T-cell (primary cell): ENCODE results near the gene MPL. TPM values are rescaled to one million over a fixed set of nuclear protein-coding genes. Genes with fewer than 3 reads are reported as not detected.
A peak's percentile ranks its signal among the peaks of the same experiment; 100 is the strongest.
"Not testable (repeated sequence)": the region's sequence is repeated elsewhere in the genome, so short reads cannot be mapped to it uniquely, and the experiment has no call there.

Source experiments
- ATAC-seq, 4 experiments: fragments of 200-7000 bp in 3 of 4; fragments of 150-1000 bp in 1 of 4; cut with Tn5 transposase; replicated peaks in 1 of 4; 1 replicate in 3 of 4; 2 replicates in 1 of 4; pipeline ENCODE4 v1.10.0; 2021; ENCODE audit warnings: moderate library complexity in 3 of 4, mild to moderate bottlenecking in 2 of 4, moderate number of reproducible peaks in 1 of 4
- CTCF ChIA-PET, 2 donors: fragments of 300-600 bp; sonication (Branson Sonifier 250); formaldehyde crosslinking; loops; one replicate each; lab custom pipeline; 2022; ENCODE audit warnings: antibody characterized with exemption in 2 of 2; lab: Charles Lee
- POLR2A ChIA-PET, 2 donors: fragments of 300-600 bp; sonication (Branson Sonifier 250); formaldehyde crosslinking; loops; one replicate each; lab custom pipeline; 2022; ENCODE audit warnings: antibody characterized with exemption in 2 of 2; lab: Charles Lee
- DNase-seq, 35 experiments: peaks; one replicate each; pipeline versions ENCODE4 v3.0.0 to v3.0.0-alpha.2; 2013 to 2023
- H3K27ac ChIP-seq: one replicate; pipeline ENCODE4 v1.5.1; 2013; ENCODE audit warnings: low read length
- H3K27me3 ChIP-seq, 2 experiments: replicated peaks in 1 of 2; 1 replicate in 1 of 2; 2 replicates in 1 of 2; pipeline versions ENCODE4 v1.6.1 to v1.7.0; 2013; ENCODE audit warnings: low read length in 1 of 2, mixed read lengths in 1 of 2; ENCODE audit not compliant: control insufficient read depth in 2 of 2, insufficient read depth in 2 of 2; ENCODE audit errors: extremely low read depth in 1 of 2
- H3K36me3 ChIP-seq, 2 donors: 1 replicate in 1 of 2; 2 replicates in 1 of 2; pipeline versions ENCODE4 v1.6.1 to v1.7.0; 2013; ENCODE audit warnings: low read length in 1 of 2; ENCODE audit not compliant: control insufficient read depth in 2 of 2, insufficient read depth in 1 of 2; ENCODE audit errors: extremely low read depth in 1 of 2
- H3K4me1 ChIP-seq, 2 experiments: 1 replicate in 1 of 2; 2 replicates in 1 of 2; pipeline versions ENCODE4 v1.6.1 to v1.7.0; 2013; ENCODE audit warnings: low read length in 2 of 2, mixed read lengths in 1 of 2; ENCODE audit not compliant: insufficient read depth in 2 of 2, control insufficient read depth in 1 of 2; ENCODE audit errors: extremely low read depth in 1 of 2
- H3K4me3 ChIP-seq, 2 donors: 1 replicate in 1 of 2; 2 replicates in 1 of 2; pipeline versions ENCODE4 v1.5.1 to v1.7.0; 2013; ENCODE audit warnings: mild to moderate bottlenecking in 2 of 2, low read length in 1 of 2, moderate library complexity in 1 of 2; ENCODE audit not compliant: control insufficient read depth in 1 of 2; ENCODE audit errors: extremely low read depth in 1 of 2
- H3K9me3 ChIP-seq: 2 replicates; pipeline ENCODE4 v1.7.0; 2013
- H3K27ac Mint-ChIP-seq, 2 donors: one replicate each; pipeline ENCODE4 v1.8.0; 2020 to 2021; ENCODE audit warnings: mild to moderate bottlenecking in 2 of 2, mixed read lengths in 2 of 2
- H3K27me3 Mint-ChIP-seq, 2 donors: one replicate each; pipeline ENCODE4 v1.8.0; 2021 to 2022; ENCODE audit warnings: mixed read lengths in 2 of 2
- H3K36me3 Mint-ChIP-seq: one replicate; pipeline ENCODE4 v1.8.0; 2021; ENCODE audit warnings: mixed read lengths
- H3K4me1 Mint-ChIP-seq, 3 donors: one replicate each; pipeline ENCODE4 v1.8.0; 2020 to 2022; ENCODE audit warnings: mixed read lengths in 3 of 3, mild to moderate bottlenecking in 1 of 3
- H3K4me3 Mint-ChIP-seq, 3 donors: one replicate each; pipeline ENCODE4 v1.8.0; 2020 to 2022; ENCODE audit warnings: mild to moderate bottlenecking in 3 of 3, mixed read lengths in 3 of 3, moderate library complexity in 3 of 3
- H3K9me3 Mint-ChIP-seq, 3 donors: one replicate each; pipeline ENCODE4 v1.8.0; 2020 to 2022; ENCODE audit warnings: mixed read lengths in 3 of 3
- WGBS: methylation state at CpG from one replicate; pipeline ENCODE4 v1.1.5; 2013; ENCODE audit warnings: missing lambda C conversion rate; ENCODE audit not compliant: insufficient coverage; 5-methylcytosine and 5-hydroxymethylcytosine counted together
- total RNA-seq, 35 experiments: library from RNA in 6 of 35; stranded (reverse) in 6 of 35; fragments of 120-200 nt in 1 of 35; gene quantifications; one replicate each; pipeline versions ENCODE4 v1.2.1 to v1.2.4 and lab custom pipeline; 2013 to 2026

The MPL gene
- total RNA-seq, 5 donors from 2014 or later (not counting 1 experiment from before 2014, with no cell fraction given), result 0.26 to 0.63 (median 0.61) TPM; not detected in 2

GRCh38 chr1:43367904-43368645 lies 30.5 kb downstream of the MPL start, which contains the start of gene ELOVL1:
TSS of gene ELOVL1 (minus strand) at chr1:43368011. CDS start at chr1:43365609, 2,402 bp downstream.
- H3K4me3 ChIP-seq, result peak within 1 kb of the TSS; percentile 63 to 69
- H3K36me3 ChIP-seq, result peaks cover 0 to 25% of the 10 kb centered on the region in 2 donors
- WGBS, result under 1% methylated on average over 57 of the region's 58 CpGs
- CTCF ChIA-PET, result interaction anchor here (0.6 to 0.9 kb wide), 3 partner anchors 9 to 46 kb away, joined by 3 to 4 read pairs (median 3); partner anchors contain the start of gene CDC20 (in 1 of the 2)
- no peaks in the 10 kb centered on the region for H3K9me3 Mint-ChIP-seq
- H3K4me1 ChIP-seq, result peaks cover 4 to 36% of the 10 kb centered on the region in 2 experiments
- peak within 1 kb of the TSS; percentile 74 for H3K27ac ChIP-seq
- peaks cover 19% of the 10 kb centered on the region for H3K36me3 Mint-ChIP-seq
- peak within 1 kb of the TSS; percentile 83 to 97 (median 94) for H3K4me3 Mint-ChIP-seq
- POLR2A ChIA-PET, result interaction anchor here in 1 of 2 donors (0.6 kb wide), 2 partner anchors 24 to 548 kb away, joined by 3 to 5 read pairs; no protein-coding TSS in a partner anchor
- DNase-seq (peak; percentile 47 to 90 (median 66)), ATAC-seq (peak; percentile 78 to 86 (median 84))
- no peaks in the 10 kb centered on the region for H3K27me3 Mint-ChIP-seq
- H3K9me3 ChIP-seq, result no peaks in the 10 kb centered on the region
- peak within 1 kb of the TSS; percentile 96 to 98 for H3K27ac Mint-ChIP-seq
- H3K4me1 Mint-ChIP-seq, result peaks cover 42 to 48% (median 44%) of the 10 kb centered on the region in 3 donors
- H3K27me3 ChIP-seq, result no peaks in the 10 kb centered on the region

DNA sequence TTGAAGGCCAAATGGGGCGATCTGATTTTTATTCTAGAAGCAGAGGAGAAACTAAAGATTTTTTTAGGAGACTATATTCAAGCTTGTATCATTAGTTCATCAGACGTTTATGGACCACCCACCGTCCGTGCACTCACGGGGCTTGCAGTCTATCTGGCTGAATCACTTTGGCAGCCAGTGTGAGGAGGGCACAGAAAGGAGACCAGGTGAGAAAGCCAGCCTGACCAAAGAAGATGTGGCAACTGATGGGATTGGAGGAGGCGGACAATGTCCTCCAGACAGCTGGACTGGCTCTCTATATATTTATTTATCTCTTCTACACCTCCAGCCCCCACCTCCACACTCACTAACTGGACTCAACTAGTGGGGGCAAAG lies 31.0 kb downstream of the MPL start:
- Mint-ChIP-seq H3K36me3 (peaks cover 17% of the 10 kb centered on the region), H3K4me1 (peaks cover 42 to 48% (median 44%) of the 10 kb centered on the region in 3 donors), H3K27ac (peak overlapping the region; percentile 96 to 98), H3K9me3 (no peaks in the 10 kb centered on the region), H3K4me3 (peak overlapping the region; percentile 83 to 97 (median 94)), H3K27me3 (no peaks in the 10 kb centered on the region)
- Histone ChIP-seq H3K4me3 (peak overlapping the region; percentile 63 to 66), H3K27ac (peak overlapping the region; percentile 71), H3K36me3 (peaks cover 0 to 19% of the 10 kb centered on the region in 2 donors), H3K27me3 (no peaks in the 10 kb centered on the region), H3K4me1 (peaks cover 4 to 36% of the 10 kb centered on the region in 2 experiments), H3K9me3 (no peaks in the 10 kb centered on the region)
- ChIA-PET POLR2A (interaction anchor here in 1 of 2 donors (0.6 kb wide), 2 partner anchors 23 to 549 kb away, joined by 3 to 5 read pairs; no protein-coding TSS in a partner anchor), CTCF (interaction anchor here in 1 of 2 donors (0.7 to 0.9 kb wide), 2 partner anchors 10 to 46 kb away, joined by 3 read pairs; partner anchors contain the start of gene CDC20)
- WGBS, result 8% methylated on average over 5 of the region's 6 CpGs
- no peak for ATAC-seq
- DNase-seq, result no peak

- H3K27ac Mint-ChIP-seq, result peak overlapping the region in 1 of 2 donors; percentile 6
- H3K4me3 Mint-ChIP-seq, result not testable (repeated sequence)
Observed at GRCh38 chr1:43369779-43370178, 32.2 kb downstream of the MPL start.

GRCh38 chr1:43370564-43370963 lies 32.9 kb downstream of the MPL start:
- ATAC-seq, result no peak
- no peak for DNase-seq
- CTCF ChIA-PET, result no interaction called here
- H3K4me3 Mint-ChIP-seq, result no peak overlapping the region
- no peaks in the 10 kb centered on the region for H3K27me3 Mint-ChIP-seq
- peaks cover 33 to 38% (median 37%) of the 10 kb centered on the region in 3 donors for H3K4me1 Mint-ChIP-seq
- Histone ChIP-seq H3K9me3 (no peaks in the 10 kb centered on the region), H3K27me3 (no peaks in the 10 kb centered on the region), H3K4me3 (no peak overlapping the region), H3K27ac (no peak overlapping the region), H3K36me3 (no peaks in the 10 kb centered on the region), H3K4me1 (peaks cover 4 to 36% of the 10 kb centered on the region in 2 experiments)
- H3K36me3 Mint-ChIP-seq, result no peaks in the 10 kb centered on the region
- peak overlapping the region in 1 of 2 donors; percentile 68 for H3K27ac Mint-ChIP-seq
- POLR2A ChIA-PET, result no interaction called here
- no peaks in the 10 kb centered on the region for H3K9me3 Mint-ChIP-seq
- WGBS, result 90% methylated on average over 1 of the region's 4 CpGs

More at GRCh38 chr1:43369779-43370178, 32.2 kb downstream of the MPL start:
- ATAC-seq, H3K27ac ChIP-seq, H3K27me3 ChIP-seq, H3K36me3 ChIP-seq, H3K27me3 Mint-ChIP-seq, H3K9me3 Mint-ChIP-seq, DNase-seq, H3K4me3 ChIP-seq, CTCF ChIA-PET, H3K9me3 ChIP-seq, H3K36me3 Mint-ChIP-seq: not testable (repeated sequence)
- H3K4me1 ChIP-seq, result peaks cover 4 to 36% of the 10 kb centered on the region in 2 experiments
- POLR2A ChIA-PET, result interaction anchor here in 1 of 2 donors (0.6 kb wide), 1 partner anchor 12 kb away, joined by 4 read pairs; no protein-coding TSS in a partner anchor
- 100% methylated on average over 3 of the region's 6 CpGs for WGBS
- peaks cover 41 to 44% (median 42%) of the 10 kb centered on the region in 3 donors for H3K4me1 Mint-ChIP-seq

GRCh38 chr1:43372172-43372571 lies 34.6 kb downstream of the MPL start:
- Histone ChIP-seq H3K4me1 (peaks cover 4 to 20% of the 10 kb centered on the region in 2 experiments), H3K27me3 (no peaks in the 10 kb centered on the region), H3K36me3 (no peaks in the 10 kb centered on the region), H3K4me3 (no peak overlapping the region), H3K9me3 (no peaks in the 10 kb centered on the region), H3K27ac (no peak overlapping the region)
- Mint-ChIP-seq H3K4me3 (no peak overlapping the region), H3K36me3 (no peaks in the 10 kb centered on the region), H3K9me3 (no peaks in the 10 kb centered on the region), H3K27ac (no peak overlapping the region), H3K27me3 (no peaks in the 10 kb centered on the region), H3K4me1 (peaks cover 22 to 23% (median 23%) of the 10 kb centered on the region in 3 donors)
- DNase-seq, result no peak
- ChIA-PET CTCF (no interaction called here), POLR2A (no interaction called here)
- WGBS, result 90% methylated on average over 4 of the region's 5 CpGs
- no peak for ATAC-seq

DNA sequence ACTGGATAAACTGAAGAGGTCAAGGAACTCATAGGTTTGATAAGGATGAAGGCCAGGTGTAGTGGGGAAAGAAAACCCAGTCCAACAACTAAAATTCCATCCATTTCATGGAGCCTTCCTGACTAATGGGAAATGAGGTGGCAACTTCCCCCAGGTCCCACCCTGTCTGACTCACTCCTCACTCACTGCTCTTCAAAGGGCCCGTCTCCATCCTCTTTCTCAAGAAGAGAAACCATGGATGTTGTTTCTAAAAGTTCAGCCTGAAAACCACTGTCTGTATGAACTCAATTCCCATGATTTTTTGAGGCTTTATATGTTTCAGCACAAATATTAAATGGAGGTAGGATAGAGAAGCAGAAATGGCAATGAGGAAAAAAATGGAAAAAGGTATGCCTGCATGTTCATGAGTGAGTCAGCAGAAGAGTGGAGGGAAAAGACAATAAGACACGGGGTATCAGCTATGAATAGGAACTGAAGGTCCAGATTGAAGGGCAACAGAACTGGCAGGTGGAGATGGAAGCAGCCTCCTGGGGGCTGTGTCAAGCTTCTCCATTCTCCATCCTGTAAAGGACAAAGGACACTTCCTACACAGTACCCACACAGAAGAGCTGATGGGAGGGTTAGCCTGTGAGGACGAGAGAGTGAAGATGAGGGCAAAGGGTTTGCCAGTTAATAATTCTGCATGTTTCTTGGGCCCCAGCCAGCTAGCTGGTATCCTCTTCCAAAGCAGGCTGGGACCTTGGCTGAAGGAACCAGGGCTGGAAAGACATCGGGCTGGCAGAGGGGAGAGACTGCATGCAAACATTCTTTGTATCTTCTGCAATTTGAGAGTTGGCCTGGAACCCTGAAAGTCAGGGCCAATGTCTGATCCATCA lies 35.7 kb downstream of the MPL start:
- POLR2A ChIA-PET, result no interaction called here
- 86% methylated on average over 2 of the region's 4 CpGs for WGBS
- no peak overlapping the region for H3K4me3 Mint-ChIP-seq
- no peak overlapping the region for H3K27ac ChIP-seq
- H3K4me3 ChIP-seq, result no peak overlapping the region
- H3K4me1 Mint-ChIP-seq, result peaks cover 17 to 20% (median 19%) of the 10 kb centered on the region in 3 donors
- H3K27me3 ChIP-seq, result no peaks in the 10 kb centered on the region
- H3K27me3 Mint-ChIP-seq, result no peaks in the 10 kb centered on the region
- ATAC-seq, result no peak
- peaks cover 4 to 15% of the 10 kb centered on the region in 2 experiments for H3K4me1 ChIP-seq
- no peaks in the 10 kb centered on the region for H3K36me3 Mint-ChIP-seq
- CTCF ChIA-PET, result no interaction called here
- H3K36me3 ChIP-seq, result no peaks in the 10 kb centered on the region
- H3K27ac Mint-ChIP-seq, result no peak overlapping the region
- H3K9me3 Mint-ChIP-seq, result no peaks in the 10 kb centered on the region
- H3K9me3 ChIP-seq, result no peaks in the 10 kb centered on the region
- no peak for DNase-seq
